Measurements from ENCODE around the gene DNAH8.
A peak's percentile ranks its signal among the peaks of the same experiment; 100 is the strongest.

DNAH8 gene

GRCh38 chr6:38984723-38985122, 269.6 kb downstream of the DNAH8 start:
- no peak for DNase-seq (ENCODE audit: insufficient read length, low spot score)
- FAIRE-seq = no peak

GRCh38 chr6:38985839-38986238, 270.7 kb downstream of the DNAH8 start:
- DNase-seq (ENCODE audit: insufficient read length, low spot score) (no peak), FAIRE-seq (no peak)
- TF ChIP-seq CTCF (IDR thresholded peaks at IDR 0.05; ENCODE audit: insufficient read depth, missing control alignments) = no peak

More at GRCh38 chr6:38984723-38985122, 269.6 kb downstream of the DNAH8 start:
- TF ChIP-seq CTCF (IDR thresholded peaks at IDR 0.05; ENCODE audit: insufficient read depth, missing control alignments) = no peak

- no peak for TF ChIP-seq CTCF (IDR thresholded peaks at IDR 0.05; ENCODE audit: insufficient read depth, missing control alignments)
- FAIRE-seq (no peak), DNase-seq (ENCODE audit: insufficient read length, low spot score) (no peak)
Observed at GRCh38 chr6:38987503-38987902, 272.4 kb downstream of the DNAH8 start.

GRCh38 chr6:38988736-38989449, 273.8 kb downstream of the DNAH8 start:
- no peak for TF ChIP-seq CTCF (IDR thresholded peaks at IDR 0.05; ENCODE audit: insufficient read depth, missing control alignments)
- DNase-seq (ENCODE audit: insufficient read length, low spot score) = no peak
- no peak for FAIRE-seq

GRCh38 chr6:38990475-38990874, 275.4 kb downstream of the DNAH8 start:
- no peak for TF ChIP-seq CTCF (IDR thresholded peaks at IDR 0.05; ENCODE audit: insufficient read depth, missing control alignments)
- no peak for FAIRE-seq

GRCh38 chr6:38996676-38997075, 281.6 kb downstream of the DNAH8 start:
- FAIRE-seq (no peak), DNase-seq (ENCODE audit: insufficient read length, low spot score) (no peak)
- no peak for TF ChIP-seq CTCF (IDR thresholded peaks at IDR 0.05; ENCODE audit: insufficient read depth, missing control alignments)

More at GRCh38 chr6:38990475-38990874, 275.4 kb downstream of the DNAH8 start:
- no peak for DNase-seq (ENCODE audit: insufficient read length, low spot score)

GRCh38 chr6:38997128-38997761, 282.1 kb downstream of the DNAH8 start:
- peak; percentile 54 for TF ChIP-seq CTCF (IDR thresholded peaks at IDR 0.05; ENCODE audit: insufficient read depth, missing control alignments)
- FAIRE-seq = no peak

More at GRCh38 chr6:38997128-38997761, 282.1 kb downstream of the DNAH8 start:
- no peak for DNase-seq (ENCODE audit: insufficient read length, low spot score)

All from D721Med (cell line).